ENCODE data around the gene GPNMB. TPM values are rescaled to one million over a fixed set of nuclear protein-coding genes. Genes with fewer than 3 reads are reported as not detected.

Gene GPNMB
- total RNA-seq, 4 donors from 2014 or later, result 42.5 to 127 (median 93.7) TPM

DNA sequence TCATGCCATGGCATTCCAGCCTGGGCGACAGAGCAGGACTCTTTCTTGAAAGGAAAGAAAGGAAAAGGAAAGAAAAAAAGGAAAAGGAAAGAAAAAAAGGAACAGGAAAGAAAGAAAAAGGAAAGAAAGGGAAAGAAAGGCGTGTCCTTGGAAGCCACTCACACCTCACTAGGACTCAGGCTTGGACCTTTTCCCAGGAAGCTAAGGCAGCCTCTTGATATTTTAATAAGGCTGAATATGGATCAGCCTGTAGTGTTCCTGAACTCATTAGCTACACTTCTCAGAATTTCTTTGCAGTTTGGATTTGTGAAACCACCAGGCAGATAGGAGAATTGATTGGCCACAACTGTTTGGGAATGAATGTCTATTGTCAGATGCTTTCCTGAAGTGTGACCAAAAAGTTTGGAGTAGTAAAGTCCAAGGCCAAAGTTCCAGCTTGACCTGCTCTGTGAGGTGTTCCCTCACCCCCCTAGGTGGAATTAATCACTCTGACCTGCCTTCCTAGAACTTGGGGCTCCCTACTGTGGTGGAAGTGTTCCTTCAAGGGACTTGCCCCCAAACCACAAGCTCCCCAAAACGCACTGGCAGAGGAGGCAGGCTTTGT, 45.5 kb downstream of the GPNMB start:
- H3K4me1 ChIP-seq, result no peaks in the 10 kb centered on the region
- no peak for TF ChIP-seq CTCF (IDR thresholded peaks at IDR 0.05)
- no peak for TF ChIP-seq POLR2A (IDR thresholded peaks at IDR 0.05)
- H3K36me3 ChIP-seq, result no peaks in the 10 kb centered on the region
- no peaks in the 10 kb centered on the region for H3K27me3 ChIP-seq
- DNase-seq, result no peak
- H3K9me3 ChIP-seq, result no peaks in the 10 kb centered on the region
- no peak overlapping the region for H3K27ac ChIP-seq
- no peak overlapping the region for H3K4me3 ChIP-seq
- intact Hi-C loops (cut with DNase I; ENCODE audit: low total_unique reads), result no loop called here

DNA sequence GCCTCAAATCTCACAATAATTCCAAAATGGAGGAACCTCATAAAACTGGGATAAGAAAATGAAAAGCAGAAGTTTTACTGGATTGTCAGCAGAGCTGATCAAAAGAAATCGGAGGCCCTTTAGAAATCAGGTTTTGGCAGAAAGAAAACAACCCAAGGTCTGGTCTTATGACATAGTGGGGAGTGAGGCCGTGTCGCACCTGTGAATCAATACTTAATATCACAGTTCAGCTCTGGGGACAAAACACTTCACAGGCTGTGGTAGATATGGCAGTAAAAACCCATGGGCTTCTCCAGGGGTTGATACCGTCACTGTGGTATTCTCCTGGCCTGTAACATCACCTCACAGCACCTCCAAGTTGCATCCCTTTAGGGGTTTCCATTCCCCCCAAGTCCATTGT, 46.0 kb downstream of the GPNMB start:
- TF ChIP-seq CTCF (IDR thresholded peaks at IDR 0.05) (no peak), POLR2A (IDR thresholded peaks at IDR 0.05) (no peak)
- H3K9me3 ChIP-seq, result no peaks in the 10 kb centered on the region
- H3K27ac ChIP-seq, result no peak overlapping the region
- no peak for DNase-seq
- no peaks in the 10 kb centered on the region for H3K27me3 ChIP-seq
- no peak overlapping the region for H3K4me3 ChIP-seq
- intact Hi-C loops (cut with DNase I; ENCODE audit: low total_unique reads), result no loop called here
- no peaks in the 10 kb centered on the region for H3K4me1 ChIP-seq
- no peaks in the 10 kb centered on the region for H3K36me3 ChIP-seq

- Histone ChIP-seq H3K9me3 (no peaks in the 10 kb centered on the region), H3K27me3 (no peaks in the 10 kb centered on the region), H3K4me1 (no peaks in the 10 kb centered on the region), H3K27ac (no peak overlapping the region), H3K4me3 (no peak overlapping the region), H3K36me3 (no peaks in the 10 kb centered on the region)
- intact Hi-C loops (cut with DNase I; ENCODE audit: low total_unique reads), result no loop called here
- TF ChIP-seq POLR2A (IDR thresholded peaks at IDR 0.05) (no peak), CTCF (IDR thresholded peaks at IDR 0.05) (no peak)
- no peak for DNase-seq
These were observed 47.0 kb downstream of the GPNMB start for GRCh38 chr7:23293500-23294073.

GRCh38 chr7:23294549-23295400, 48.2 kb downstream of the GPNMB start:
- no peak for DNase-seq
- Histone ChIP-seq H3K4me3 (no peak overlapping the region), H3K27ac (no peak overlapping the region), H3K9me3 (no peaks in the 10 kb centered on the region), H3K36me3 (no peaks in the 10 kb centered on the region), H3K27me3 (no peaks in the 10 kb centered on the region), H3K4me1 (no peaks in the 10 kb centered on the region)
- TF ChIP-seq CTCF (IDR thresholded peaks at IDR 0.05), result no peak
- no peak for TF ChIP-seq POLR2A (IDR thresholded peaks at IDR 0.05)
- intact Hi-C loops (cut with DNase I; ENCODE audit: low total_unique reads), result no loop called here

GRCh38 chr7:23295401-23295697, 48.8 kb downstream of the GPNMB start:
- DNase-seq, result no peak
- intact Hi-C loops (cut with DNase I; ENCODE audit: low total_unique reads), result no loop called here
- Histone ChIP-seq H3K9me3 (no peaks in the 10 kb centered on the region), H3K36me3 (no peaks in the 10 kb centered on the region), H3K4me3 (no peak overlapping the region), H3K27ac (no peak overlapping the region), H3K4me1 (peaks cover 0 to 3% of the 10 kb centered on the region in 2 donors), H3K27me3 (no peaks in the 10 kb centered on the region)
- TF ChIP-seq POLR2A (IDR thresholded peaks at IDR 0.05) (no peak), CTCF (IDR thresholded peaks at IDR 0.05) (no peak)
